ENCODE measurements around the gene EAF1.
"Not testable (repeated sequence)": the region's sequence is repeated elsewhere in the genome, so short reads cannot be mapped to it uniquely, and the experiment has no call there.

EAF1 gene

GRCh38 chr3:15427182-15427880 lies at the start of gene EAF1, which contains the start of gene METTL6:
Gene EAF1, plus strand, starts transcription at chr3:15427598. Its CDS starts 182 bp downstream, at chr3:15427780.
Gene METTL6, minus strand, starts transcription at chr3:15427544. Its CDS starts 1,033 bp downstream, at chr3:15426511.
- peak; percentile 74 for DNase-seq (ENCODE audit: low read depth)

GRCh38 chr3:15377961-15378791 lies 49.2 kb upstream of the EAF1 start:
- peak; percentile 92 for DNase-seq (ENCODE audit: low read depth)

- no peak for DNase-seq (ENCODE audit: low read depth)
These were observed 46.2 kb upstream of the EAF1 start for GRCh38 chr3:15380980-15381890.

- DNase-seq (ENCODE audit: low read depth) = no peak
These were observed 44.9 kb upstream of the EAF1 start for GRCh38 chr3:15382405-15382923.

- no peak for DNase-seq (ENCODE audit: low read depth)
These were observed 42.7 kb upstream of the EAF1 start for GRCh38 chr3:15384510-15385237.

GRCh38 chr3:15385238-15385695 lies 42.1 kb upstream of the EAF1 start:
- not testable (repeated sequence) for DNase-seq (ENCODE audit: low read depth)

- no peak for DNase-seq (ENCODE audit: low read depth)
These were observed 41.3 kb upstream of the EAF1 start for GRCh38 chr3:15385901-15386653.

GRCh38 chr3:15386654-15386955 lies 40.8 kb upstream of the EAF1 start:
- DNase-seq (ENCODE audit: low read depth) = not testable (repeated sequence)

- no peak for DNase-seq (ENCODE audit: low read depth)
These were observed 40.2 kb upstream of the EAF1 start for GRCh38 chr3:15387171-15387581.

GRCh38 chr3:15387735-15388134 lies 39.7 kb upstream of the EAF1 start:
- no peak for DNase-seq (ENCODE audit: low read depth)

GRCh38 chr3:15388335-15388734 lies 39.1 kb upstream of the EAF1 start:
- not testable (repeated sequence) for DNase-seq (ENCODE audit: low read depth)

- DNase-seq (ENCODE audit: low read depth) = no peak
These were observed 36.9 kb upstream of the EAF1 start for GRCh38 chr3:15390460-15390859.

GRCh38 chr3:15391007-15391406 lies 36.4 kb upstream of the EAF1 start:
- no peak for DNase-seq (ENCODE audit: low read depth)

GRCh38 chr3:15393252-15393651 lies 34.1 kb upstream of the EAF1 start:
- DNase-seq (ENCODE audit: low read depth) = not testable (repeated sequence)

GRCh38 chr3:15398731-15399133 lies 28.7 kb upstream of the EAF1 start:
- not testable (repeated sequence) for DNase-seq (ENCODE audit: low read depth)

GRCh38 chr3:15399970-15400369 lies 27.4 kb upstream of the EAF1 start:
- DNase-seq (ENCODE audit: low read depth) = no peak

- DNase-seq (ENCODE audit: low read depth) = no peak
These were observed 25.5 kb upstream of the EAF1 start for GRCh38 chr3:15401936-15402335.

- DNase-seq (ENCODE audit: low read depth) = no peak
These were observed 23.9 kb upstream of the EAF1 start for GRCh38 chr3:15403495-15403894.

GRCh38 chr3:15403965-15404364 lies 23.4 kb upstream of the EAF1 start:
- no peak for DNase-seq (ENCODE audit: low read depth)

GRCh38 chr3:15404767-15405166 lies 22.6 kb upstream of the EAF1 start:
- DNase-seq (ENCODE audit: low read depth) = no peak

Data from stimulated activated CD8-positive, alpha-beta memory T cell treated with anti-CD3 and anti-CD28 coated beads, Interleukin-15, amount 100 ng/mL, for 1 hour (primary cell).